Activated T-cell treated with anti-CD3 and anti-CD28 coated beads, Interleukin-2, amount 50 U/mL, for 48 hours (primary cell): ENCODE measurements around the gene ALS2.
"Not testable (repeated sequence)": the region's sequence is repeated elsewhere in the genome, so short reads cannot be mapped to it uniquely, and the experiment has no call there.

Experiments
- DNase-seq, 2 experiments: peaks; one replicate each; pipeline ENCODE4 v3.0.0-alpha.2; 2020

Gene ALS2

DNA sequence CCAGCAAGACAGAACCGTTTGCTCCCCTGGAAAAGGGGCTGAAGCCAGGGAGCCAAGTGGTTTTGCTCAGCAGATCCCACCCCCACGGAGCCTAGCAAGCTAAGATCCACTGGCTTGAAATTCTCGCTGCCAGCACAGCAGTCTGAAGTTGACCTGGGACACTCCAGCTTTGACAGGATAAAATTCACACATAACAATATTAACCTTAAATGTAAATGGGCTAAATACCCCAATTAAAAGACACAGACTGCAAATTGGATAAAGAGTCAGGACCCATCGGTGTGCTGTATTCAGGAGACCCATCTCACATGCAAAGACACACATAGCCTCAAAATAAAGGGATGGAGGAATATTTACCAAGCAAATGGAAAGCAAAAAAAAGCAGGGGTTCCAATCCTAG is 109.5 kb downstream of the ALS2 start:
- not testable (repeated sequence) for DNase-seq

DNA sequence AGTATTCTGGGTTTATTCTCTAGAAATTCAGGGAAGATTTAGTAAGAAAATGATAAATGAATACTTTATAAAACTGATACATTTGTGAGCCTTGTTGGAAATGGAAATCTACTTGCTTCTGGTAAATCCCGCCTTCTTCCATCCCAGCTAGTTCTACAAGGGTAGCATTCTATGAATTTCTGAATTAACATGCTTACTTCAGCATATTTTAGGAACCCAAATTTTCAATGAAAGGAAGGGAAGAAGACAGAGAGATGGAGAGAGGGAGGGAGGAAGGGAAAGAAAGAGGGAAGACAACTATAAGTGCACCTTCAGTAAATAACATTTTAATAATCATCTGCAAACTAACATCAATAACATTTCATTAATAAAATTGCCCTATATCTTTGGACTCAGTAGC is 110.9 kb downstream of the ALS2 start:
- DNase-seq, result no peak

DNA sequence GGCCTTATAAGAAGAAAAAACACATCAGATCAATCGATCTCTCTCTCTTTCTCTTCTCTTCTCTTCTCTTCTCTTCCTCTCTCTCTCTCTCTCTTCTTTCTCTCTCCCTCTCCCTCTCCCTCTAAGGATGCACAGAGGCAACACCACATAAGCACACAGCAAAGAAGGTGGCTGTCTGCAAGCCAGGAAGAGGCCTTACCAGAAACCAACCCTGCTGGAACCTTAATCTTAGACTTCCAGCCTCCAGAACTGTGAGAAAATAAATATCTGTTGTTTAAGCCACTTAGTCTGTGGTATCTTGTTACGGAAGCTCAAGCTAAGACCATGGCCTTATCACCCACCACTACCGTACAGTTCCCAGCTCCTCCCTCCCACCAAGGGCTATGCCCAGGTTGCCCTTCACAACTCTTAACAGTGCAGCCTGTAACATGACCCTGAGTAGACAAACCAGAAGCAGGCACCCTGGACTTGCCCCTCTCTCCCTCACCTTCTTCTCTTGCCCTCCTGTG is 112.3 kb downstream of the ALS2 start:
- no peak for DNase-seq

- no peak for DNase-seq
Measured at GRCh38 chr2:201664334-201664733, 116.4 kb downstream of the ALS2 start.

DNA sequence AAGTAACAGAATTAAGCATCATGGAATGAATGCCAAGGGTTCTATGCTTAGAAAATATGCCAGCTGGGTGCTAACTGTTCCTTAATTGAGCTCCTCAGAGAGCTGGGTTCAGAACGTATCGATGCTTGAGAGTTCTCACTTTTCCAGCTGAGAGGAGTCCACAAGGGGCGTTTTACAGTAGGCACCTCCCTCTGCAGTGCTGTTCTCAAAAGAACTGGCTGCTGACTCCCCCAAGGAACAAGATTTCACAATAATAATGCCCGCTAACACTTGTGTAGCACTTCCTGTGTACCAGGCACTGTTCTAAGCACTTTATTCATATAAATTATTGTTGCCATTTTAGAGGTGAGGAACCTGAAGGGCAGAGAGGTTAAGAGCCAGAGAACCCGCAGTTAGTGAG is 119.4 kb downstream of the ALS2 start:
- DNase-seq, result no peak

- DNase-seq, result no peak
Measured at GRCh38 chr2:201660293-201660895, 120.3 kb downstream of the ALS2 start.

DNA sequence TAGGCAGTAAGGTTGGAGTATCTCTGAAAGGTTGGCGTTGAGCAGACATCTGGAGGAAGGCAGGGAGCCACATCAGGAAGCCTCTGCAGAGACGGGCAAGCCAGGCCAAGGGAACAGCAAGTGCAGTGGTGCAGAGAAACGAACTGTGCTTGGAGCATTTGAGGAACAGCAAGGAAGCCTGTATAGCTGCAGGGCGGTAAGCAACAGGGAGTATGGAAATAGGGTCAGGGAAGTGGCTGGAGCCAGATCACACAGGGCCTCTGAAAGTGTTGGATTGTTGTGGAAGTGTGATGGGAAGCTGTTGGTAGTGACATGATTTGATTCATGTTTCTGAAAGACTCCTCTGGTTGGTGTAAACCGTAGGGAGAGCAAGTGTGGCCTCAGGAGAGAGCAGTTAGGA is 124.0 kb downstream of the ALS2 start:
- no peak for DNase-seq

DNA sequence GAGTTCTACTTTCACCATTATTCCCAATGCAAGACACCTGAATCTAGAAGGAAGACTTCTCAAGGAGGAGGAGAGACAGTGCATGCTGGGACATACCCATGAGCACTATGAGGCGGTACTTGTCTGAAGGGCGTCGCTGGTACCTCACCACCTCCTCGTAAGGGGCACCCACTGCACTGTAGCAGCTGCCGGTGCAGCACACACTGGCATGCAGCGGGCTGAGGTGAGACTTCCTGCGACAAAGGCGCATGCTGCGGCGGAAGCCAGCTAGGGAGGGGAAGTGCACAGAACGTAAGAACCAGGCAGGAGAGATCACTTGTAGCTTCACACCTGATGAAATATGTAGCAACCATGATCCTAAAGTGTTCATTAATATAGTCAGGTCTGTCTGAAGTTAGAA is 124.6 kb downstream of the ALS2 start:
- DNase-seq, result no peak

DNA sequence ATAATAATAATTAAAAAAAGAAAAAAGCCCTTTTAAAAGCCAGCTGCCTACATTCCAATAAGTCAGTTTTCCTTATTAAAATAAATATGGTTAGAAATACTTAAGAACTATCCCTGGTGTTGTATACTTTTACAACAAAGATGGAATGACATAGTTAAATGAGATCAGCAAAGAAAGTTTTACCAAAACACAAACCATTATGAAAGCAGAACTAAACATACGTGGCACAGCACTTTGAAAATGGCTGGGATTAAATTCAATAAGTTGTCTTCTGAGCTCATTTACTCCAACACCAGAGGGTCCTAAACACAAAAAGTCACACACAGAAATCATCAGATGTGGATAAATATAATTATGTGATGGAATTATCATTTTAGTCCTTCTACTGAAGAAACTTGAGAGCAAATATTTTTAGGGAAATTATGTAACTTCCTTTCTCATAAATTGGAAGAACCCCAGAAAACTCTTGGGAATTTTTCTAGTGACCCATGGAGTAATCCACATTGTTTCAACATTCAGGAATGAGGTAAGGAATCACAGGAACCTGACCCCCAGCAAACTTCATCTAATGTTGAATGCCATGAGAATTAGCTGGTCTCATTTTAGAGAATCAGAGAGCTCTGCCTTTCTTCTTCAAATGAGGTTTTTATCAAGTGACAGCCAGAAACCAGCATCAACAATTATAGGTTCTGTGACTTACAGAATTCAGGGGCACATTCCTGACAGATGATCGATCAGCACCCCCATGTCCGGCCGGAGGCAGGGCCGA is 125.9 kb downstream of the ALS2 start:
- DNase-seq, result no peak

DNA sequence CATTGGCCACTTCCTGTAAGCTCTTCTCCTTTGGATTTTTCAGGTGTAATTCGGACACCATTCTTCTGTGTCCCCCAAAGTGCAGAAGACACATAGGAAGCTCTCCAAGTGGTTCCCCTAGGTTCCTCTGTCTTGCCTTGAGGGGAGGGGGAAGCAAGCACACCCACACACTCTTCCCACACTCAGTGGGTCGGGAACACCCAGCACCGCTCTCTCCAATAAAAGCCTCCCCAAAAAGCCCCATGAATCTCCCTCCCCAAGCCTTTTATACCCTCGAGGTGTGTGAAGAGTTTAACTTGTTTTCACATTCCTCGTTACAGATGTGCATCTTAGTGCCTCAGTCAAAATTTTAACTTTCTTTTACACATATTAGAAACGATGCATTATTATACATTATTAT is 127.5 kb downstream of the ALS2 start:
- no peak for DNase-seq
